Cardiac septum (tissue), 1 donor: ENCODE measurements around the gene EFEMP1. TPM values are rescaled to one million over a fixed set of nuclear protein-coding genes. Genes with fewer than 3 reads are reported as not detected.

Experiments
- DNase-seq: peaks from one replicate; pipeline ENCODE4 v3.0.0-alpha.2; 2020; ENCODE audit warnings: low spot score
- intact Hi-C: fragments of 100-400 bp; cut with DNase I; formaldehyde crosslinking; loops from one replicate; pipeline ENCODE4 v1.14.0; 2022
- total RNA-seq: library from RNA; stranded (reverse); fragmentation: NEBNext Ultra II Directional; extraction: Animal tissue kit (Norgen Biotek cat#: 25700); gene quantifications from one replicate; pipeline ENCODE4 v1.2.1, GENCODE V29; 2021
- donor health status: DM: no; HTN: no; CAD: no.

Gene EFEMP1
- total RNA-seq, 1 donor from 2014 or later = 48.5 TPM

DNA sequence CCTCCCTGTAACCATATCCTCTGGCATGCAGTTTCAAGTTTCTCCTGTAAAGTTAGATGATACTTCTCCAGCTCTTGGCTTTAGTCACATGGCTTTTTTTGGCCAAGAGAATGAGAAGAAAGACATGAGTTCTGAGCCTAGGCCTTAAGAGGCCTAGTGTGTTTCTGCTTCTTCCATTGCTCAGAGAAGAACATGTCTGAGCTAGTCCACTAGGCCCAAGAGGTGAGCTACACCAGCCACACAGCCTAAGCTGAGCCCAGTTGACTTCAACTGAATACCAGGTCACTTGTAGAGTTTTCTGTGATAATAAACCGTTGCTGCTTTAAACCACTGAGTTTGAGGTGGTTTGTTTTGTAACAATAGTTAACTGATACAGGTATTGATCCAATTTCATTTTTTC, 19.9 kb upstream of the EFEMP1 start:
- intact Hi-C loops = no loop called here
- no peak for DNase-seq

DNA sequence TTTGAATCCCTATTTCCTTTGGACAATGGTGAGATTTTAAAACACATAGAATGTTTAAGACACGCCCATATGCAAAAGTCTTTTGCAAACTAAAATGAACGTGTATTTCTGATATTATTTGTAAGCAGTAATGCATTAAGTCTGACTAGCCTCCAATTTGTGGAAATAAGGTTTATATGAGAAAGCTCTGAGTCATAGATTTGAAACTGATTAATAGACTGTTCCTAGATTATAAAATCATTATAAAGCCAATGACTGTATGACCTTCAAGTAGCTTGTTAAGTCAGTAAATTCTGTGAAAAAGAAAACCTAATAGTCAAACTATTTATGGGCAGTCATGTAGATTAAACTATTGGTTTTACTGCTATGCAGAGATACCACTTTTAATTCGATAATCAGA, 12.8 kb upstream of the EFEMP1 start:
- DNase-seq = no peak
- intact Hi-C loops = no loop called here

DNA sequence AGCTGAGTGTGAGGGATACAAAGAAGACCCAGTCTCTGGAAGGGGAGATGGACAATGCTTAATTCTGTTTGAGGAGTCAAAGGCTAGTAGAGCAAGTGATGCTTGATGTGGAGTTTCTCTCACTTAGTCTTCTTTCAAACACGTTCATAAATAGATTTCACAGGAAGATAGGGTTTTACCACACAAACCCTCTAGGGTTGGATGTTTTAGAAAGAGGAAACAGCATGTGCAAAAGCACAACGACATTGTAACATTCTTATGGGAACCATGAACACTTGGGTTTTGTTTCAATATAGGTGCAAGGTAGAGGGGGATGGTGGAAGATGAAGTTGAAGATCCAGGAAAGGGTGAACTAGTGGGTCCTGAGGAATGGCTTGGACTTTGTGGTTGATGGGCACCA, 10.8 kb upstream of the EFEMP1 start:
- DNase-seq = no peak
- intact Hi-C loops = no loop called here

DNA sequence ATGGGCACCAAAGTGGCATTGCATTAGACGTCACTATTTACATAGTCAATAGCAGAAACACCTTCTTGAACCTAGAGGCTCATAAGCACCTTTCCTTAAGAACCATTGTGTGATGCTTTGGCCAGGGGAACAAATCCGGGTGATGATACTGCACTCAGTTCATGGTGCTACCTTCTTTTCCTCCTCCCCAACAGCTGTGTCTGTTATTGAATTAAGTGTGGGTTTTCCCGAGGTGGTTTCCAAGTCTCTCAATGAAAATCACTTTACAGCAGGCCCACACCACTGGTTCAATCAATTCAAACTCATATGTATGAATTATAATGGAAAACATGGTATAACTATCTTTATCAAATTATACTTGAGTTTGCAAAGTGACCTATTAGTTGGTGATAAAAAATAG, 9.3 kb upstream of the EFEMP1 start:
- intact Hi-C loops = no loop called here
- no peak for DNase-seq

DNA sequence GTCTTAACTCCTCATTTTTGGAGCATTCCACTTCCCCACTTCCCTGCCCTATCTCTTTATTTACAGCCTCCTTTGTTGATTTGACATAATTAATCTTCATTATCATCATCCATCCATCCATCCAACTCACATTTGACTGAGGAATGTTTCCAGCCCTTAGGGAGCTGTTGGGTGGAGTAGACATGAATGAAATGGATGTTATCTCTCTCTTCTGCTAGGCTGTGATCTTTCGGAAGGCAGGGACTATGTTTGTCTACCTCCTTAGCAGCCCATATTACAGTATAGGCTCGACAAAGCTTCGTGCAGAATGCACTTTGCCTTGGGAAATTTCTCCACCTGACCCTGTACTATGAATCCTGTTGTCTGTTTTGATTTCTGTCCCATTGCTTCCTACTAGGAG, 7.7 kb upstream of the EFEMP1 start:
- DNase-seq = no peak
- intact Hi-C loops = no loop called here

DNA sequence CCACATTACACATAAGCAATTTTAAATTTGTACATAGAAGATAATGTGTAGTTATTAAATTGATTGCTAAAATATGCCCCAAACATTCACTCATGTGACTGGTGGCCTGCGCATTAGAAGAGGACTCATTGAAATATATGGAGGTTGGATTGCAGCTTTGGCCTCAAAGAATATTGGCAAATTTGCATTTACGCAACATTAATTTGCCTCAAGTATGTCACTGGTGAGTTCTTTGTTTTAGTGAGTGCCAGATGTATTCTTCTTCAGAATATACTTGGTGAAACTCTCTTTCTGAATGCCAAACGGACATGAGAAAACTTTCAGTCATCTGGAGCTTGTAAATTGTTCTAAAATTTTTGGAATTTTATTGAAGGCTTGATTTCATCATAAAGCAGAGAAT, 5.9 kb upstream of the EFEMP1 start:
- no peak for DNase-seq
- intact Hi-C loops = no loop called here

DNA sequence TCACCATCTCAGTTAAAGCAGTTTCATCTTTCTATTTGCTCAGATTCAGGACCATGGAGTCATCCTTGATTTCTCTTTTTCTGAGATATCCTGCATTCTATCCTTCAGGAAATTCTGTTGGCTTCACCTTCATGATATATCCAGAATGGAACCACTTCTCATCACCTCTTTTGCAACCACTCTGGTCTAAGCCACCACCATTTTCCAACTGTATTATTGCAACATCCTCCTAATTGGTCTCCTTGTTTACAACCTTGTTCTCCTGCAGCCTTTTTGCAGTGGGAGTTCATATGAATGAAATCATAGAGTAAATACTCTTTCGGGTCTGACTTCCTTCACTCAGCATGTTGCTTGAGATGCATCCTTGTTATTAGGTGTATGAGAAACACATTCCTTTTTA, 3.4 kb upstream of the EFEMP1 start:
- intact Hi-C loops = no loop called here
- no peak for DNase-seq

DNA sequence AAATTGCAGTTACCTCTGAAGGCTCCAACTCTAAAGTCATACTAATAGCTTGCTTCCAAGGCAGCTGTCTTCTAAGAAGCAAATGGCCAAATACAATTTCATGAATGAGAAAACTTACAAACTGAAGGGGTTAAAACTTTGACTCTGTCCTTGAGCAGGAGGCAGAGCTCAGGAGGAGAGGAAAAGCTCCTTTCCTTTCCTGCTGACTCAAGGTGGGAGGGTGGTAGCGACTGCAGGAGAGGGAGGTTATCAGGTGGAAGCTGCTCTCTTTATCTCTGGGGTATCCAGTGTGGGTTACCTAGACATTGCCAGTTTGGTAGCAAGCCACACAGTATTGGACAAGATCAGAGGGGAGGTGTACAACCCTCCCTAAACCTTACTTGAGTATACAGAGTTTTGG, 2.7 kb upstream of the EFEMP1 start:
- intact Hi-C loops = no loop called here
- no peak for DNase-seq

DNA sequence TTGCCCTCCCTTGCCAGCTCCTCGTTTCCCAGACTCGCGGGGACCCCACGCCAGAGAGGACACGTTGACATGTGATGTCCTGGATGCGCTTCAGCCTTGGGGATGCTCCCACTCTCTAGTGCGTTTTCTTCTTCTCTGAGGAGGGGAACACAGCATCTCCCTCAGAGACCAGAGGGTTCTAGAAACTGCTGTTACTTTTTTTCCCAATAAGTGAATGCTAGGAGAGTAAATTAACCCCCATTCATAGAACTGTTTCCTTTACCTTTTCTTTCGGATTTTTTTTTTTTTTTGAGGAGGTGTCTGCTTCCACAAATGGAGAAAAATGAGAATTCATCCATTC, 370 bp upstream of the EFEMP1 start:
- intact Hi-C loops = no loop called here
- no peak for DNase-seq

DNA sequence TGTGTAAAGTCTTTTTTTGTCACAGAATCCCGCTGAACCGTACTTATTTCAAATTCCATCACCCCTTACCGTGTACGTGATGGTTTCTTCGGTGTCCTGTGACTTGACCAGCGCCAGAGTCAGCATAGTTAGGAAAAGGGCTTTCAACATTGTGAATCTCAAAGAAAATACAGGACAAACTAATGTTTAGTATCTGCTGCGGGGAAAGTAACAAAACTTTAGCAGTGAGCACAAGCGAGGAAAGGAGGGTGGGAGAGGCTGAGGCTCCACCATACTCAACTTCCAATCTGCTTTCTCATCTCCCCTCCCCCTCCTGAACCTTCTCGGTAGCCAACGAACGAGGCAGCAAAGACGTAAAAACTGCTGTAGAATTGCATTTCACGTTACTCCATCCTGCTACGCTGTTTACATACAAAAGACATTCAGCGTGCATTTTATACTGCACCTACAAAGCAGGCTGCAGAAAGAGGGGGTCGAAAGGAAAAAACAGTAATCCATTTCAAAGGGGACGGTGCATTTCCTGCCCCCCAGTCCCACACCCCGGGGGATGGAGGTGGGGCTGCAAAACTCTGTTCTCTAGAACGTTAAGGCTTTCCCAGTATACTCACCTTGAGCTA, 1.2 kb downstream of the EFEMP1 start:
- no peak for DNase-seq
- intact Hi-C loops = no loop called here

DNA sequence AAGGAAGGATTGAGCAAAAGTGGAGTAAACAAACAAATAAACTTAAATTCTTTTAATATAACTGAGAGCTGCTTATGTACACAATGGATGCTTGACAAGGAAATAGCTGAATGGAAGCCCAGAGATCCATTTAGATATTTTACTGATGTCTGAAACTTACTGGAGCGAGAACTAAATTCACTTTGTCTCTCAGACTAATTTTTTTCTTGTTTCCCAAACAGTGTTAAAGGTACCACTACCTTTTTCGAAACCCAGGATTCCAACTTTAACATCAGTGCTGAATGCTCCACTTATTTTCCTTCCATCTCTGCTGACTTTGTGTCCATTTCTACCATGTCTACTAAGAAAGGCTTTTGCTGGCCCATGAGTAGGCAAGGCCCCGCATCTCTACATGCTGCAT, 4.0 kb downstream of the EFEMP1 start:
- no peak for DNase-seq

DNA sequence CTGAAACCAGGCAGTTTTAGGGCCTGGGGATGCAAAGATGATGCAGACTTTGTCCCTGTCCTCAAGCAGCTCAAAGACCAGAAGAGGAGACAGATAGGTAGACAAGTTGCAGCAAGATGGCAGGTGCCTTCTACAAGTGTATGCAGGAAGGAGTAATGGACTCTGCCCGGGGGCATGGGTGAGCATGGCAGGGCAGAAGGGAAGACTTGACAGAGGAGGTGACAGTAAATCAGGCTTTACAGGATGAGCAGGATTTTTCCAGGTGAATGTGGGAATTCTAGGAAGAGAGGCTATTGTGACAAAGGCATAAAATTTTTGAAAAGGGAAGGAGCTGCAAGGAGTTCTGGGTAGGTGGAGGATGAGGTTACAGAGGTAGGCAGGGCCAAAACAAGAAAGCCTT, 4.7 kb downstream of the EFEMP1 start:
- no peak for DNase-seq
- intact Hi-C loops = no loop called here

More for the DNA sequence above, 4.0 kb downstream of the EFEMP1 start:
- intact Hi-C loops = no loop called here

DNA sequence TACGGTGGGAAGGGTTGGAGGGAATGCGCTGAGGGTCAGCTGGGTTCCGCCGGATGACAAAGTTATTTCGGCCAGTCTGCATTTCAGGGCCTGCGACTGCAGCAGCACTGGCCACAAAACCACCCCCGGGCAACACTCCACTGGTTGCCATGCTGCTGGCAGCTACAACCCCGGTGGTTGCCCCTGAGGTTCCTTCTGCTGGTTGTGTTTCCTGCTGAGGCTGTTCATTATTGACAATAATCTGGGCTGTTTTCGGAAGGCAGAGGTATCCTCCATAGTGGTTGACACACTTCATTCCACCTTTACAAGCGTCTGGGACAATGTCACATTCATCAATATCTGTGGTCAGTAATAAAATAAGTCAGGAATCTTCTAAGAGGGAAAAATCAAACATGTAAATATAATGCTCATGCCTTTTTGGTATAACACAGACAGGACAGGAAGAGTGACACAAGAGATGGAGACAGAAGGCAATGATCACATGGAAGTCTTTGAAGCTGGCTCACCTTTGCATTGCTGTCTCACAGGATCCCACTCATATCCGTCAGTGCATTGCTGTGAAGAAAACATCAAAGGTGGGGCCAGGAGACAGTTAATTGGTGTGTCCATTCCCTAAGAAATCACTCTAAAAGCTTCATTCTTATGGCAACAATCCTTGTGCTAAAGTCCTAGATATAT, 5.7 kb downstream of the EFEMP1 start:
- DNase-seq = no peak
- intact Hi-C loops = no loop called here

DNA sequence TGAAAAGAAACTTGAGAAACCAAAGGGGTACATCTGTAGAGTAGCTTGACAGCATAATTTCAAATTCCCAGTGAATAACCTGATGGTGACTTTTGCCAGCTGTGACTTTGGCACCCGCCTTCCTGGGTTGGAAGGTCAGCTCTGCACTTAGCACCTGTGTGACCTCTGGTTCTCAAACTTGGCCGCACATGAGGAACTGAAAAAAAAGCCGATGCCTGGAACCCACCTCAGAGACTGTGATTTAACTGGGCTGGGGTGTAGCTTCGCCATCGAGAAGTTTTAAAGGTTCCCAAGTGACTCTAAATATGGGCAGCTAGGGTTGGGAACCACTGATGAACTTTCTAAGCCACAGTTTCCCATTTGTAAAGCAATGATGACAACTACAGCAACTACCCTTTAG, 6.5 kb downstream of the EFEMP1 start:
- DNase-seq = no peak
- intact Hi-C loops = no loop called here

DNA sequence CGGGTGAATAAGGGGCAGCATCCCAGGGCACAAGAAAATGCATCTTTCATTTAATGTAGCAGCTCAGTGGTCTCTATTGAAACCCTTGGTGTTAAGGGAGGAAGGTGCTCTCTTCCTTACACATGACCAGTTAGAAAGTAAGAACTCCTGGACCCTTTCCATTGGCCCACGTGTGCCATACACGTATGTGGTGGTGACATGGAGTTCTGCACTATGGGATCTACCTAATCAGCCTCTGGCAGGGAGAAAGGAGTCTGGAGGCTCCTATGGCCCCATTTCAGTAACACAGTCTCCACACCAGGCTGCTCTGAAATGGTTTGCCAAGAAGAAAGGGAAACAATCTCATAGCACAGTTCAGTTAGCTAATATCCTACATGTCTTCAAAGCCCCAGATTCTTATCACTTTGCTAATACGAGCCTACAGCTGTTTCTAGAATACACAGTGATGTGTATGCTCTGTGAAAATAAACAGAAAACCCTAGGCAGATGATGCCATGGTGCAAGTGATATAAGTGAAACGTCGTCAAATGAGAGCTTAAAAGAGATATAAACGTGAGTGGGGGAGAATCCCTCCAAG, 7.0 kb downstream of the EFEMP1 start:
- DNase-seq = no peak
- intact Hi-C loops = no loop called here

DNA sequence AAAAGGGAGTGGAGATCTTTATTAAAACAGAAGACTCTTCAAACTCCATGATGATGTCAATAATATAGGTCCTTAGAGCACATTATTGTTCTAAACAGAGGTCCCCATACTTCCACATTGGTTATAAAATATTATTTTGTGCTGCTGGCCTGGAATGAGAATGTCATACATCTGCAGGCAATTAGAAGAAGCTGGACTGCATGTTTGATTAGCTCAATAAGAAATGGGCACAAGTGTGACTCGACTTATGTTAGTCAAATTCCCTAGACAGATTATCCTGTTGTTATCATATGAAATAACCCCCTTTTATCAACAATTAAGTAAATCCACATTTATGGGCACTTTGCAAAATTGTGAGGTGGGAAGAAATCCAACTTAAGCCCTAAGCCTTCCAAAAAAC, 8.8 kb downstream of the EFEMP1 start:
- intact Hi-C loops = no loop called here
- no peak for DNase-seq

DNA sequence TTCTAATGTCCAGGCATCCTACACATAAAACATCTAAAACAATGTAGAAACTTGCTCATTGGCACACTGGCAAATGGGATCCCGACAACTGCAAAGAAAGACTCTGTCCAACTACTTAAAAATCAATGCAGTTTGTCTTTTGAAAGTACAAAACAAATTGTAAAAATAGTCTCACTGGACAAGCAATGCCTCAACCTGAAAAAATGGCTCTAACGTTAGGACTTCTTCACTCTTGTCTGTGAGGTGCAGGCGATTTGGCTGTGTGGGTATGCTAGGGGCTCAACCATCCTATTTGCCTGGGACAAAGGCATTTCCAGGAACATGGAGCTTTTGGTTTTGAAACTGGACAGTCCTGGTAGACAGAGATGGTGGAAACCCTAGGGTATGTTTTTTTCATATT, 10.7 kb downstream of the EFEMP1 start:
- intact Hi-C loops = no loop called here
- DNase-seq = no peak

DNA sequence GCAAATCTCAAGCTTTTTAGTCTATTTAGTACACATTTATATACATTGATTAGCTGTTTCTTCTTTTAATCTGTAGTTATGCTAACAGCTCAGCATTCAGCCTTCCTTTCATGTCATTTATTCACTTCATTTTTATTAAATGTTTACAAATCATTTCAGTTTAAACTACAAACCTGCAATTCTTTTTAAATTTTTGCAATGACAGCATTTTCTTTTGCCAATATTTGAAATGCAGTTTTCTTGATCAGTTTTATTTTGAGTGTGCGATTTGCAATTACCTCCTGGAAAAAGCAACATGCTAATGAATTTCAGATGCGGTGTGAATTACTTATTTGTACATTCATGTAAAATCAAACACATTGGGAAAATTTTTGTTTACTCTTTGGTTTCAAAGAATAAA, 13.5 kb downstream of the EFEMP1 start:
- DNase-seq = no peak
- intact Hi-C loops = no loop called here

DNA sequence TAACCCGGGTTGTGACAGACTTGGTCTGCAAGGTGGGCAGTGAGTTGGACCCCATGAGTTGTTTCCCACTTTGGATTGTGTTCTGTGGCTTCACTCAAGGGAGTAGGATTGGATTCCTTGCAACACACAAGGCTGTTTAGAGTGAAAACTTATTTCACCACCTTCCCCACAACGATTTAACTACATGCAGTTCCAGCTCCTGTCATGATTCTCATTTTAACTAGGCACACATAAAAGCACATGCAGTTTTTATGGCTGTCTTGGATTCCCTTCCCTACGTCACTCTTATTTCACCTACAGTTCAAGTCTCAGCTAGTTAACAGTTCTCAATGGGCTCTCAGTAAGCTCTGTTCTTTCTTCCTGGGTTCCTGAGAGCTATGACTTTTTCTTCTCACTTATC, 15.9 kb downstream of the EFEMP1 start:
- intact Hi-C loops = no loop called here
- no peak for DNase-seq

DNA sequence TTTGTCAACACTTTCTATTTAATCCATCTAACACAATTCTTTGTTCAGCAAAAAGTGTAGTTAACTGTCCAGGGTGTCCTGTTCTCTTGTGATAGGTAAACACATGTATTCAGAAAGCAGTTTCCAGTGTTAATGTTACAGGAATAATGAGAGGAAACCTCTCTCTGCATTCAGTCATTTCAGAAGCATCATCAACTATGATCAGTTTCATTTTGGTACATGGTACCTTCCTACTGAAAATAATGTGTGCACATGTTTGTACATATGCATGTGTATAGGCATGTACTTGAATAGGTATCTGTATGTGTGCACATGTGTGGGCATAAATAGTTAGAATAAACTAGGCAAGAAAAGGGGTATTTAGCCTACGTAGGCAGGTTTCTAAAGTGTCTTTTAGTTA, 16.6 kb downstream of the EFEMP1 start:
- intact Hi-C loops = no loop called here
- no peak for DNase-seq

DNA sequence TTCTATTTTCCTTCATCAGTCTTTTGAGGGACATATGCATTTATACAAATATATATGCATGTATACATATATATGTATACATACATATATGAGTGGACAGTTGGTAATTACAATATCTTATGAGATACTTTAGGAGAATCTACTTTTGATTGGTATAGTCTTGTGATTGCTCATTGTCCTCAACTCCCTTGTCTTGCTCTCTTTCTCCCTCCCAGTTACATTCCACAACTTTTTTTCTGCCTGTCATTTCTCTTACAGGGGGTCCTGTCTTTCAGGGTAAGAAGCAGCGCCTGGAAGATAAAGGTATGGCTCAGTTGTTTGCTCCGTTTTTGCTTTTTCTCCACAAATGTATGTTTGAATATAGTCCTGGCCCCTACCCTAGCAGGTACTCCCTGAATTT, 19.9 kb downstream of the EFEMP1 start:
- intact Hi-C loops = no loop called here

DNA sequence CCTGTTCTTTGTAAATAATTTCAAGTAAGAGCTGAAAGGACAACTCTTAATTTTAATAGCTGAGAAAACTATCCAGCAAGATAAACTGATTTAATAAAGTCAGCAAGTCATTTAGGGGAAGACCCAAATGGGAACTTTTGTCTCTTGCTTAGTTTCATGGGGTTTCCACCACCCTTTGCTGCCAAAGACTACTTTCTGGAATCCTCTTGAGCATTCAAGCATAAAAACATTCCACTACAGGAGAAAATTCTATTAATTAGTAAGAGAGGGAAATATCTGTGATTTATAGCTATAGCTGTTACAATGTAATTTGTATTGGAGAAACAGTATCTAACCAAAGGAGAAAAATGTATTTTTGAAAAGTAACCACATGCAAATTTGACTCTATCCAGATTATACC, 20.6 kb downstream of the EFEMP1 start:
- intact Hi-C loops = no loop called here
- DNase-seq = no peak

More for the DNA sequence above, 19.9 kb downstream of the EFEMP1 start:
- DNase-seq = no peak
